Muscle layer of colon (tissue), 2 donors: ENCODE data around the gene STAB1.

ENCODE experiments used
- H3K27ac ChIP-seq: one replicate; pipeline ENCODE4 v1.7.0; 2013; ENCODE audit warnings: low read depth, mild to moderate bottlenecking, low read length, moderate library complexity
- H3K27me3 ChIP-seq, 2 donors: one replicate each; pipeline ENCODE4 v1.7.0; 2013; ENCODE audit warnings: low read length in 2 of 2, mild to moderate bottlenecking in 2 of 2; ENCODE audit not compliant: insufficient read depth in 2 of 2, control insufficient read depth in 1 of 2
- H3K36me3 ChIP-seq: one replicate; pipeline ENCODE4 v1.7.0; 2013; ENCODE audit warnings: mild to moderate bottlenecking, low read length; ENCODE audit not compliant: insufficient read depth
- H3K4me1 ChIP-seq: one replicate; pipeline ENCODE4 v1.7.0; 2013; ENCODE audit warnings: mild to moderate bottlenecking, low read length; ENCODE audit not compliant: insufficient read depth
- H3K4me3 ChIP-seq, 2 donors: one replicate each; pipeline ENCODE4 v1.7.0; 2013; ENCODE audit warnings: low read length in 2 of 2, low read depth in 1 of 2, mild to moderate bottlenecking in 1 of 2, moderate library complexity in 1 of 2
- H3K9ac ChIP-seq: one replicate; pipeline ENCODE4 v1.7.0; 2013; ENCODE audit warnings: low read length
- H3K9me3 ChIP-seq: one replicate; pipeline ENCODE4 v1.7.0; 2013; ENCODE audit warnings: mild to moderate bottlenecking, low read length
- donor health status: abdominal sarcoma.
- donor health status: Adenocarcinoma of cecum.

STAB1 gene

GRCh38 chr3:52454250-52454937, 40.7 kb upstream of the STAB1 start:
- Histone ChIP-seq H3K9ac (peak overlapping the region; percentile 96), H3K27ac (peak overlapping the region; percentile 97), H3K27me3 (no peaks in the 10 kb centered on the region), H3K9me3 (no peaks in the 10 kb centered on the region), H3K4me3 (peak overlapping the region; percentile 56 to 87), H3K36me3 (peaks cover 14% of the 10 kb centered on the region), H3K4me1 (peaks cover 24% of the 10 kb centered on the region)

- peak overlapping the region; percentile 97 for H3K27ac ChIP-seq
- H3K27me3 ChIP-seq: no peaks in the 10 kb centered on the region
- H3K36me3 ChIP-seq: peaks cover 14% of the 10 kb centered on the region
- H3K4me1 ChIP-seq: peaks cover 24% of the 10 kb centered on the region
- peak overlapping the region; percentile 96 for H3K9ac ChIP-seq
- H3K4me3 ChIP-seq: peak overlapping the region; percentile 56 to 87
- no peaks in the 10 kb centered on the region for H3K9me3 ChIP-seq
Measured at GRCh38 chr3:52454938-52455282, 40.2 kb upstream of the STAB1 start.

GRCh38 chr3:52455283-52456168, 39.6 kb upstream of the STAB1 start, which contains the start of gene NISCH:
NISCH (plus strand) TSS chr3:52455604; CDS start chr3:52455642, 38 bp downstream.
- no peaks in the 10 kb centered on the region for H3K27me3 ChIP-seq
- peaks cover 19% of the 10 kb centered on the region for H3K36me3 ChIP-seq
- no peaks in the 10 kb centered on the region for H3K9me3 ChIP-seq
- H3K4me3 ChIP-seq: peak within 1 kb of the TSS; percentile 87 to 90
- peaks cover 24% of the 10 kb centered on the region for H3K4me1 ChIP-seq
- peak within 1 kb of the TSS; percentile 97 for H3K27ac ChIP-seq
- H3K9ac ChIP-seq: peak within 1 kb of the TSS; percentile 96

GRCh38 chr3:52456169-52456799, 38.9 kb upstream of the STAB1 start:
- Histone ChIP-seq H3K9ac (peak overlapping the region; percentile 94), H3K4me1 (peaks cover 24% of the 10 kb centered on the region), H3K36me3 (peaks cover 26% of the 10 kb centered on the region), H3K27ac (peak overlapping the region; percentile 91), H3K27me3 (no peaks in the 10 kb centered on the region), H3K9me3 (no peaks in the 10 kb centered on the region), H3K4me3 (peak overlapping the region; percentile 86 to 90)

GRCh38 chr3:52456800-52457183, 38.3 kb upstream of the STAB1 start:
- H3K36me3 ChIP-seq: peaks cover 26% of the 10 kb centered on the region
- H3K27ac ChIP-seq: peak overlapping the region; percentile 91
- H3K27me3 ChIP-seq: no peaks in the 10 kb centered on the region
- peak overlapping the region; percentile 94 for H3K9ac ChIP-seq
- peak overlapping the region; percentile 86 to 90 for H3K4me3 ChIP-seq
- H3K4me1 ChIP-seq: peaks cover 24% of the 10 kb centered on the region
- H3K9me3 ChIP-seq: no peaks in the 10 kb centered on the region

- H3K9ac ChIP-seq: no peak overlapping the region
- peaks cover 30% of the 10 kb centered on the region for H3K36me3 ChIP-seq
- no peak overlapping the region for H3K4me3 ChIP-seq
- H3K27ac ChIP-seq: no peak overlapping the region
- H3K9me3 ChIP-seq: no peaks in the 10 kb centered on the region
- H3K4me1 ChIP-seq: peaks cover 24% of the 10 kb centered on the region
- no peaks in the 10 kb centered on the region for H3K27me3 ChIP-seq
Measured at GRCh38 chr3:52458031-52458760, 36.9 kb upstream of the STAB1 start.

- Histone ChIP-seq H3K4me3 (no peak overlapping the region), H3K36me3 (peaks cover 30% of the 10 kb centered on the region), H3K9ac (no peak overlapping the region), H3K9me3 (no peaks in the 10 kb centered on the region), H3K27ac (no peak overlapping the region), H3K27me3 (no peaks in the 10 kb centered on the region), H3K4me1 (peaks cover 24% of the 10 kb centered on the region)
Measured at GRCh38 chr3:52458770-52459545, 36.2 kb upstream of the STAB1 start.

GRCh38 chr3:52461874-52462273, 33.3 kb upstream of the STAB1 start:
- H3K9ac ChIP-seq: no peak overlapping the region
- H3K27ac ChIP-seq: no peak overlapping the region
- H3K9me3 ChIP-seq: no peaks in the 10 kb centered on the region
- H3K4me3 ChIP-seq: no peak overlapping the region
- H3K4me1 ChIP-seq: peaks cover 6% of the 10 kb centered on the region
- H3K36me3 ChIP-seq: peaks cover 39% of the 10 kb centered on the region
- no peaks in the 10 kb centered on the region for H3K27me3 ChIP-seq

- no peak overlapping the region for H3K9ac ChIP-seq
- H3K9me3 ChIP-seq: no peaks in the 10 kb centered on the region
- peaks cover 3% of the 10 kb centered on the region for H3K4me1 ChIP-seq
- no peak overlapping the region for H3K4me3 ChIP-seq
- no peak overlapping the region for H3K27ac ChIP-seq
- H3K27me3 ChIP-seq: no peaks in the 10 kb centered on the region
- peaks cover 36% of the 10 kb centered on the region for H3K36me3 ChIP-seq
Measured at GRCh38 chr3:52463416-52463815, 31.7 kb upstream of the STAB1 start.

GRCh38 chr3:52468336-52468735, 26.8 kb upstream of the STAB1 start:
- Histone ChIP-seq H3K27ac (no peak overlapping the region), H3K9ac (no peak overlapping the region), H3K9me3 (no peaks in the 10 kb centered on the region), H3K36me3 (peaks cover 45% of the 10 kb centered on the region), H3K4me1 (peaks cover 9% of the 10 kb centered on the region), H3K4me3 (no peak overlapping the region), H3K27me3 (no peaks in the 10 kb centered on the region)
